HEK293 (cell line): ENCODE results near the gene NNAT.
A peak's percentile ranks its signal among the peaks of the same experiment; 100 is the strongest.

ENCODE experiments used
- BCL6B ChIP-seq: fragments of 450-650 bp; formaldehyde crosslinking; IDR thresholded peaks from 2 replicates; pipeline ENCODE4 v1.5.1; 2017; ENCODE audit warnings: missing biosample characterization, missing genetic modification characterization
- CTCF ChIP-seq: fragments of 450-650 bp; formaldehyde crosslinking; IDR thresholded peaks from 2 replicates; pipeline ENCODE4 v1.5.1; 2016; ENCODE audit warnings: missing biosample characterization, missing genetic modification characterization
- MEIS1 ChIP-seq: sonication (generic); formaldehyde crosslinking; IDR thresholded peaks from 2 replicates; pipeline ENCODE4 v1.8.1; 2022; ENCODE audit warnings: missing genetic modification reagents, mild to moderate bottlenecking, borderline replicate concordance
- SCRT1 ChIP-seq: fragments of 450-650 bp; formaldehyde crosslinking; IDR thresholded peaks from 2 replicates; pipeline ENCODE4 v1.5.1; 2016; ENCODE audit warnings: missing biosample characterization, missing genetic modification characterization, borderline replicate concordance
- SCRT2 ChIP-seq: fragments of 450-650 bp; formaldehyde crosslinking; IDR thresholded peaks from 2 replicates; pipeline ENCODE4 v1.5.1; 2016; ENCODE audit warnings: missing biosample characterization, missing genetic modification characterization
- YY2 ChIP-seq: fragments of 450-650 bp; formaldehyde crosslinking; IDR thresholded peaks from 2 replicates; pipeline ENCODE4 v1.5.1; 2016; ENCODE audit warnings: missing biosample characterization, missing genetic modification characterization
- ZBTB17 ChIP-seq: fragments of 450-650 bp; formaldehyde crosslinking; IDR thresholded peaks from 2 replicates; pipeline ENCODE4 v1.5.1; 2016; ENCODE audit warnings: missing biosample characterization, missing genetic modification characterization
- ZBTB26 ChIP-seq: fragments of 450-650 bp; formaldehyde crosslinking; optimal IDR thresholded peaks from 2 replicates; pipeline ENCODE3; 2016; ENCODE audit warnings: missing biosample characterization, mild to moderate bottlenecking, missing genetic modification characterization
- ZBTB8A ChIP-seq: fragments of 450-650 bp; formaldehyde crosslinking; IDR thresholded peaks from 2 replicates; pipeline ENCODE4 v1.5.1; 2016; ENCODE audit warnings: missing biosample characterization, missing genetic modification characterization
- ZNF18 ChIP-seq: fragments of 450-650 bp; formaldehyde crosslinking; IDR thresholded peaks from 2 replicates; pipeline ENCODE4 v1.5.1; 2016; ENCODE audit warnings: missing biosample characterization, missing genetic modification characterization
- ZNF184 ChIP-seq: fragments of 450-650 bp; IDR thresholded peaks from 2 replicates; pipeline ENCODE4 v1.5.1; 2018; ENCODE audit warnings: missing biosample characterization, mild to moderate bottlenecking, missing genetic modification characterization
- ZNF280D ChIP-seq: fragments of 450-650 bp; formaldehyde crosslinking; IDR thresholded peaks from 2 replicates; pipeline ENCODE4 v1.5.1; 2016; ENCODE audit warnings: missing biosample characterization, missing genetic modification characterization
- ZNF350 ChIP-seq: fragments of 450-650 bp; formaldehyde crosslinking; IDR thresholded peaks from 2 replicates; pipeline ENCODE4 v1.5.0; 2017; ENCODE audit warnings: missing biosample characterization, mild to moderate bottlenecking, missing genetic modification characterization
- ZNF404 ChIP-seq: fragments of 450-650 bp; formaldehyde crosslinking; IDR thresholded peaks from 2 replicates; pipeline ENCODE4 v1.5.1; 2017; ENCODE audit warnings: missing biosample characterization, missing genetic modification characterization
- ZNF521 ChIP-seq: fragments of 450-650 bp; formaldehyde crosslinking; IDR thresholded peaks from 2 replicates; pipeline ENCODE4 v1.5.1; 2017; ENCODE audit warnings: missing biosample characterization, mild to moderate bottlenecking, missing genetic modification characterization
- ZNF561 ChIP-seq: fragments of 450-650 bp; IDR thresholded peaks from 2 replicates; pipeline ENCODE4 v1.5.1; 2018; ENCODE audit warnings: missing biosample characterization, missing genetic modification characterization, borderline replicate concordance
- ZNF626 ChIP-seq: fragments of 450-650 bp; sonication (Bioruptor Pico); formaldehyde crosslinking; IDR thresholded peaks from 2 replicates; pipeline ENCODE4 v1.5.1; 2018; ENCODE audit warnings: missing biosample characterization, missing genetic modification characterization, inconsistent platforms
- ZNF629 ChIP-seq: fragments of 450-650 bp; formaldehyde crosslinking; IDR thresholded peaks from 2 replicates; pipeline ENCODE4 v1.5.1; 2017; ENCODE audit warnings: missing biosample characterization, missing genetic modification characterization
- ZNF677 ChIP-seq: fragments of 450-650 bp; IDR thresholded peaks from 2 replicates; pipeline ENCODE4 v1.5.0; 2018; ENCODE audit warnings: missing biosample characterization, mild to moderate bottlenecking, missing genetic modification characterization, moderate library complexity
- ZNF707 ChIP-seq: fragments of 450-650 bp; formaldehyde crosslinking; IDR thresholded peaks from 2 replicates; pipeline ENCODE4 v1.5.1; 2016; ENCODE audit warnings: missing biosample characterization, missing genetic modification characterization
- ZNF747 ChIP-seq: fragments of 450-650 bp; formaldehyde crosslinking; IDR thresholded peaks from 2 replicates; pipeline ENCODE4 v1.5.1; 2016; ENCODE audit warnings: missing biosample characterization, missing genetic modification characterization
- ZNF830 ChIP-seq: fragments of 450-650 bp; IDR thresholded peaks from 2 replicates; pipeline ENCODE4 v1.5.0; 2018; ENCODE audit warnings: missing biosample characterization, missing genetic modification characterization, low read depth, mild to moderate bottlenecking, moderate library complexity
- ZNF837 ChIP-seq: fragments of 450-650 bp; formaldehyde crosslinking; IDR thresholded peaks from 2 replicates; pipeline ENCODE4 v1.5.1; 2016; ENCODE audit warnings: missing biosample characterization, missing genetic modification characterization
- ZNF843 ChIP-seq: fragments of 450-650 bp; formaldehyde crosslinking; IDR thresholded peaks from 2 replicates; pipeline ENCODE4 v1.5.1; 2016; ENCODE audit warnings: missing biosample characterization, missing genetic modification characterization
- TF ChIP-seq, protein P1 (sequence below): fragments of 450-650 bp; formaldehyde crosslinking; IDR thresholded peaks from 2 replicates; pipeline ENCODE4 v1.5.1; 2016; ENCODE audit warnings: missing biosample characterization, missing genetic modification characterization
- TF ChIP-seq, protein P2 (sequence below): fragments of 450-650 bp; formaldehyde crosslinking; IDR thresholded peaks from 2 replicates; pipeline ENCODE4 v1.5.1; 2016; ENCODE audit warnings: missing biosample characterization, missing genetic modification characterization
- TF ChIP-seq, protein P3 (sequence below): fragments of 450-650 bp; formaldehyde crosslinking; IDR thresholded peaks from 2 replicates; pipeline ENCODE4 v1.5.1; 2016; ENCODE audit warnings: missing biosample characterization, missing genetic modification characterization

NNAT gene

DNA sequence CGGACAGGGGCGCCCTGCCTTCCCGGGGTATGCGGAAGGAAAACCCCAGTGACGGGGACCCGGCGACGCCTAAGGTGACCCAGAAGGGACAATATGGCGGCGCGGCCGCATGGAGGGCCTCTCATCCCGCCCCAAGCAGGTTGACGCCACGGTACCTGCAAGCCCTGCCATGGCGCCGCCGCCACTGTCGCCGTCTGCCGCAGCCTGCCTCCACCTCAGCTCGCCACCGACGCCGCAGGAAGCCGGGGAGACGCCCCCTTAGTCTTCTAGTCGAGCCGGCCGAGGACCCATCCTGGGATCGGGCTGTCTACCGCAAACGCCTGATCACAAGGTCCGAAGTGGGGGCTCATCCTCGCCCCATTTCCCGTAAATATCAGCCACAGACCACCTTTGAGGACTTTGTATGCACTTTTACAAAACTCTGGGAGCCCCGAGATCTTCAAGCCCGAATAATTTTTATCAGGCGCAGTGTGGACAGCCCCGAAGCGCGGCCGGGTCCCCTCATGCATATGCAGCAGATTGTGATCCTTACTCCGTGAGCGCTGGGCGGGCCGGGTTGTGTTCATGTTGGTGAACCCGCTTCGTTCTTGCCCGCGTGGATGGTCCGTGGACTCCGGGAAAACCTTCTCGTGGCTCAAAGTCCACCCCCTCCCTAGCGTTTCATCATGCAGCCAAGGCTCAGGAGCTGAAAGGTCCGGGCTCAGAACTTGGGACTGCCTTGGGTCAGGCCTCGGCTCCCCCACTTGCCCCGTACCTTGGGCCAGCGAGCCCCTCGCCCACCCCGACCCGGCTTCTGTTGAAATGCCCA is 6.8 kb downstream of the NNAT start, which contains the start of gene BLCAP (continued):
- TF ChIP-seq ZNF843 (tag by site-specific recombination) (0 out of 2 replicates have a peak, but pooled peaks have one; percentile 30), ZNF18 (tag by site-specific recombination) (no peak), ZNF747 (tag by site-specific recombination) (no peak), SCRT2 (no peak), MEIS1 (CRISPR knock-in tag) (no peak), YY2 (tag by site-specific recombination) (peak; percentile 88), ZNF404 (tag by site-specific recombination) (no peak), ZNF629 (peak; percentile 74), BCL6B (tag by site-specific recombination) (no peak), ZBTB17 (tag by site-specific recombination) (peak; percentile 89), ZNF830 (tag by site-specific recombination) (no peak), ZBTB26 (tag by site-specific recombination) (peak; percentile 64), ZNF837 (tag by site-specific recombination) (no peak), ZNF280D (tag by site-specific recombination) (no peak), SCRT1 (tag by site-specific recombination) (no peak), ZNF561 (tag by site-specific recombination) (peak; percentile 81; the same call in 1 of the 2 replicates), ZNF521 (no peak), CTCF (peak; percentile 23; the same call in 1 of the 2 replicates), ZNF350 (tag by site-specific recombination) (no peak), ZNF677 (tag by site-specific recombination) (no peak), ZNF184 (0 out of 2 replicates have a peak, but pooled peaks have one; percentile 52), ZBTB8A (0 out of 2 replicates have a peak, but pooled peaks have one; percentile 37), ZNF707 (tag by site-specific recombination) (no peak), ZNF626 (tag by site-specific recombination) (no peak)
- TF ChIP-seq, protein P1, sequence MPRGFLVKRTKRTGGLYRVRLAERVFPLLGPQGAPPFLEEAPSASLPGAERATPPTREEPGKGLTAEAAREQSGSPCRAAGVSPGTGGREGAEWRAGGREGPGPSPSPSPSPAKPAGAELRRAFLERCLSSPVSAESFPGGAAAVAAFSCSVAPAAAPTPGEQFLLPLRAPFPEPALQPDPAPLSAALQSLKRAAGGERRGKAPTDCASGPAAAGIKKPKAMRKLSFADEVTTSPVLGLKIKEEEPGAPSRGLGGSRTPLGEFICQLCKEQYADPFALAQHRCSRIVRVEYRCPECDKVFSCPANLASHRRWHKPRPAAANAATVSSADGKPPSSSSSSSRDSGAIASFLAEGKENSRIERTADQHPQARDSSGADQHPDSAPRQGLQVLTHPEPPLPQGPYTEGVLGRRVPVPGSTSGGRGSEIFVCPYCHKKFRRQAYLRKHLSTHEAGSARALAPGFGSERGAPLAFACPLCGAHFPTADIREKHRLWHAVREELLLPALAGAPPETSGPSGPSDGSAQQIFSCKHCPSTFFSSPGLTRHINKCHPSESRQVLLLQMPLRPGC (tag by site-specific recombination) = no peak
- TF ChIP-seq, protein P2, sequence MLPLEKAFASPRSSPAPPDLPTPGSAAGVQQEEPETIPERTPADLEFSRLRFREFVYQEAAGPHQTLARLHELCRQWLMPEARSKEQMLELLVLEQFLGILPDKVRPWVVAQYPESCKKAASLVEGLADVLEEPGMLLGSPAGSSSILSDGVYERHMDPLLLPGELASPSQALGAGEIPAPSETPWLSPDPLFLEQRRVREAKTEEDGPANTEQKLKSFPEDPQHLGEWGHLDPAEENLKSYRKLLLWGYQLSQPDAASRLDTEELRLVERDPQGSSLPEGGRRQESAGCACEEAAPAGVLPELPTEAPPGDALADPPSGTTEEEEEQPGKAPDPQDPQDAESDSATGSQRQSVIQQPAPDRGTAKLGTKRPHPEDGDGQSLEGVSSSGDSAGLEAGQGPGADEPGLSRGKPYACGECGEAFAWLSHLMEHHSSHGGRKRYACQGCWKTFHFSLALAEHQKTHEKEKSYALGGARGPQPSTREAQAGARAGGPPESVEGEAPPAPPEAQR (tag by site-specific recombination) = 0 out of 2 replicates have a peak, but pooled peaks have one; percentile 64
- TF ChIP-seq, protein P3, sequence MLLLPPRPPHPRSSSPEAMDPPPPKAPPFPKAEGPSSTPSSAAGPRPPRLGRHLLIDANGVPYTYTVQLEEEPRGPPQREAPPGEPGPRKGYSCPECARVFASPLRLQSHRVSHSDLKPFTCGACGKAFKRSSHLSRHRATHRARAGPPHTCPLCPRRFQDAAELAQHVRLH (tag by site-specific recombination) = no peak
